Caco-2 (cell line): ENCODE data around the gene ANAPC10. TPM values are rescaled to one million over a fixed set of nuclear protein-coding genes. Genes with fewer than 3 reads are reported as not detected.

Experiments used
- BruUV-seq: library from RNA; stranded (reverse); fragments of 400-500 nt; replicated peaks from 2 replicates; lab custom pipeline; 2021; lab: Mats Ljungman, UMichigan
- CTCF ChIA-PET: fragments of 300-600 bp; sonication (Branson Sonifier 250); formaldehyde crosslinking; loops from one replicate; lab custom pipeline; 2022; ENCODE audit warnings: antibody characterized with exemption; lab: Charles Lee
- POLR2A ChIA-PET: fragments of 300-600 bp; sonication (Branson Sonifier 250); formaldehyde crosslinking; loops from one replicate; lab custom pipeline; 2022; ENCODE audit warnings: antibody characterized with exemption; lab: Charles Lee
- DNase-seq, 2 experiments: peaks; one replicate each; pipeline versions ENCODE4 v3.0.0 to v3.0.0-alpha.2; 2020 to 2022
- H3K27me3 ChIP-seq: replicated peaks from 2 replicates; pipeline ENCODE4 v1.6.0; 2011; ENCODE audit warnings: low read length; ENCODE audit not compliant: control insufficient read depth, insufficient read depth
- H3K36me3 ChIP-seq: 2 replicates; pipeline ENCODE4 v1.5.1; 2011; ENCODE audit warnings: low read length; ENCODE audit not compliant: control insufficient read depth, insufficient read depth
- H3K4me1 ChIP-seq: fragments of 250-450 bp; sonication (Bioruptor Pico); 2 replicates; pipeline ENCODE4 v1.5.1; 2020; ENCODE audit warnings: mild to moderate bottlenecking
- H3K4me3 ChIP-seq: 2 replicates; pipeline ENCODE4 v1.5.1; 2011; ENCODE audit warnings: low read depth, mild to moderate bottlenecking, control low read depth, low read length
- H3K9me3 ChIP-seq: fragments of 250-450 bp; sonication (Bioruptor Pico); 2 replicates; pipeline ENCODE4 v1.5.1; 2020; ENCODE audit warnings: mild to moderate bottlenecking, moderate library complexity
- H3K27ac Mint-ChIP-seq: one replicate; pipeline ENCODE4 v1.8.0; 2022; ENCODE audit warnings: mixed read lengths; ENCODE audit not compliant: unreplicated experiment
- H3K27me3 Mint-ChIP-seq: one replicate; pipeline ENCODE4 v1.8.0; 2022; ENCODE audit warnings: mixed read lengths; ENCODE audit not compliant: insufficient read depth, unreplicated experiment
- H3K36me3 Mint-ChIP-seq: one replicate; pipeline ENCODE4 v1.8.0; 2022; ENCODE audit warnings: mild to moderate bottlenecking, mixed read lengths; ENCODE audit not compliant: insufficient read depth, unreplicated experiment
- H3K4me1 Mint-ChIP-seq: one replicate; pipeline ENCODE4 v1.8.0; 2022; ENCODE audit warnings: low read depth, mixed read lengths; ENCODE audit not compliant: unreplicated experiment
- H3K4me3 Mint-ChIP-seq: one replicate; pipeline ENCODE4 v1.8.0; 2022; ENCODE audit warnings: mild to moderate bottlenecking, moderate library complexity, mixed read lengths; ENCODE audit not compliant: unreplicated experiment
- H3K9me3 Mint-ChIP-seq: one replicate; pipeline ENCODE4 v1.8.0; 2022; ENCODE audit warnings: mixed read lengths; ENCODE audit not compliant: unreplicated experiment
- CTCF ChIP-seq, 2 experiments: fragments of 200-600 bp in 1 of 2; IDR thresholded peaks; 1 replicate in 1 of 2; 2 replicates in 1 of 2; pipeline versions ENCODE4 v1.5.1 to v1.8.0; 2011 to 2022; ENCODE audit warnings: antibody characterized with exemption in 1 of 2, control low read depth in 1 of 2, inconsistent platforms in 1 of 2, low read depth in 1 of 2, low read length in 1 of 2, mild to moderate bottlenecking in 1 of 2, moderate library complexity in 1 of 2; ENCODE audit not compliant: insufficient read depth in 1 of 2, severe bottlenecking in 1 of 2, unreplicated experiment in 1 of 2
- intact Hi-C: fragments of 100-400 bp; cut with micrococcal nuclease; formaldehyde crosslinking; loops from one replicate; pipeline ENCODE4 v1.10.0; 2022; ENCODE audit not compliant: unreplicated experiment
- total RNA-seq: library from RNA; stranded (reverse); gene quantifications from 2 replicates; pipeline ENCODE4 v1.2.3, GENCODE V29; 2022

The ANAPC10 gene
- total RNA-seq, 1 experiment from 2014 or later = 24.2 TPM

- Histone ChIP-seq H3K27me3 (no peaks in the 10 kb centered on the region), H3K4me3 (no peak overlapping the region), H3K4me1 (no peaks in the 10 kb centered on the region), H3K36me3 (no peaks in the 10 kb centered on the region), H3K9me3 (peaks cover 6% of the 10 kb centered on the region)
- Mint-ChIP-seq H3K27ac (no peak overlapping the region), H3K4me1 (no peaks in the 10 kb centered on the region), H3K27me3 (no peaks in the 10 kb centered on the region), H3K4me3 (no peak overlapping the region), H3K36me3 (no peaks in the 10 kb centered on the region), H3K9me3 (peaks cover 8% of the 10 kb centered on the region)
- intact Hi-C loops = no loop called here
- no peak for DNase-seq
- CTCF ChIA-PET = no interaction called here
- TF ChIP-seq CTCF (IDR thresholded peaks at IDR 0.05; ENCODE audit: insufficient read depth in 1 of 2, low read depth in 1 of 2, low read length in 1 of 2, severe bottlenecking in 1 of 2, unreplicated experiment in 1 of 2) = no peak
- POLR2A ChIA-PET = no interaction called here
- BruUV-seq = no TSS peak
These were observed 122.3 kb downstream of the ANAPC10 start for GRCh38 chr4:144975718-144976117.

DNA sequence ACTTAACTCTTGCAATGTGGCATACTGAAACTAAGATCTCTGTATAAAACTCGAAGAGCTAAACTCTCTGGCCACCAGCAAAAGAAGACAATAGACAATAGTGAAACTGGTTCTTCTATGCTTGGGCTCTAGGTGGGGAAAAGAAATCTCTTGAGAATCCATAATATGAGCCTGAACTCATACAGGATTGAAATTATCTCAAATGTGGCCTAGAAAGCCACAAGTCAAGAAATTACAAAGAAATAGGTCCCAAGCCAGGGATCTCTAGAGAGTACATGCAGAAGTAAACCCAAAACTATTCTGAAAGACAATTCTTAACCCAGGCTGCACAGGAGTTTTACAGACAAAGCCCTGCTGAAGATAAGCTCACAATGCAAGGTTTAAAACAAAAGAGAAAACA lies 127.4 kb downstream of the ANAPC10 start:
- Histone ChIP-seq H3K4me1 (peaks cover 5% of the 10 kb centered on the region; the same call in 1 of the 2 replicates), H3K27me3 (no peaks in the 10 kb centered on the region), H3K9me3 (no peaks in the 10 kb centered on the region), H3K36me3 (no peaks in the 10 kb centered on the region), H3K4me3 (no peak overlapping the region)
- no peaks in the 10 kb centered on the region for H3K9me3 Mint-ChIP-seq
- no peak overlapping the region for H3K27ac Mint-ChIP-seq
- H3K4me3 Mint-ChIP-seq = no peak overlapping the region
- ChIA-PET POLR2A (no interaction called here), CTCF (no interaction called here)
- no peaks in the 10 kb centered on the region for H3K36me3 Mint-ChIP-seq
- H3K27me3 Mint-ChIP-seq = no peaks in the 10 kb centered on the region
- peaks cover 10% of the 10 kb centered on the region for H3K4me1 Mint-ChIP-seq
- DNase-seq = no peak
- TF ChIP-seq CTCF (IDR thresholded peaks at IDR 0.05; ENCODE audit: insufficient read depth in 1 of 2, low read depth in 1 of 2, low read length in 1 of 2, severe bottlenecking in 1 of 2, unreplicated experiment in 1 of 2) = no peak
- intact Hi-C loops = no loop called here
- BruUV-seq = no TSS peak

GRCh38 chr4:144969821-144970220 lies 128.2 kb downstream of the ANAPC10 start:
- DNase-seq = no peak
- no peaks in the 10 kb centered on the region for H3K9me3 Mint-ChIP-seq
- no peaks in the 10 kb centered on the region for H3K27me3 ChIP-seq
- intact Hi-C loops = no loop called here
- H3K27ac Mint-ChIP-seq = no peak overlapping the region
- H3K9me3 ChIP-seq = no peaks in the 10 kb centered on the region
- POLR2A ChIA-PET = no interaction called here
- H3K36me3 Mint-ChIP-seq = no peaks in the 10 kb centered on the region
- BruUV-seq = no TSS peak
- H3K4me1 ChIP-seq = peaks cover 5% of the 10 kb centered on the region; the same call in 1 of the 2 replicates
- no peaks in the 10 kb centered on the region for H3K36me3 ChIP-seq
- CTCF ChIA-PET = no interaction called here
- TF ChIP-seq CTCF (IDR thresholded peaks at IDR 0.05; ENCODE audit: insufficient read depth in 1 of 2, low read depth in 1 of 2, low read length in 1 of 2, severe bottlenecking in 1 of 2, unreplicated experiment in 1 of 2) = no peak
- H3K27me3 Mint-ChIP-seq = no peaks in the 10 kb centered on the region
- no peak overlapping the region for H3K4me3 ChIP-seq
- no peak overlapping the region for H3K4me3 Mint-ChIP-seq
- peaks cover 10% of the 10 kb centered on the region for H3K4me1 Mint-ChIP-seq
